Raji (cell line): ENCODE measurements around the gene MOB3A.

Source experiments
- POLR2A ChIP-seq: IDR thresholded peaks from 2 replicates; pipeline ENCODE4 v1.6.1; 2011; ENCODE audit warnings: low read depth, low read length, control low read depth; ENCODE audit not compliant: insufficient read depth

The MOB3A gene

DNA sequence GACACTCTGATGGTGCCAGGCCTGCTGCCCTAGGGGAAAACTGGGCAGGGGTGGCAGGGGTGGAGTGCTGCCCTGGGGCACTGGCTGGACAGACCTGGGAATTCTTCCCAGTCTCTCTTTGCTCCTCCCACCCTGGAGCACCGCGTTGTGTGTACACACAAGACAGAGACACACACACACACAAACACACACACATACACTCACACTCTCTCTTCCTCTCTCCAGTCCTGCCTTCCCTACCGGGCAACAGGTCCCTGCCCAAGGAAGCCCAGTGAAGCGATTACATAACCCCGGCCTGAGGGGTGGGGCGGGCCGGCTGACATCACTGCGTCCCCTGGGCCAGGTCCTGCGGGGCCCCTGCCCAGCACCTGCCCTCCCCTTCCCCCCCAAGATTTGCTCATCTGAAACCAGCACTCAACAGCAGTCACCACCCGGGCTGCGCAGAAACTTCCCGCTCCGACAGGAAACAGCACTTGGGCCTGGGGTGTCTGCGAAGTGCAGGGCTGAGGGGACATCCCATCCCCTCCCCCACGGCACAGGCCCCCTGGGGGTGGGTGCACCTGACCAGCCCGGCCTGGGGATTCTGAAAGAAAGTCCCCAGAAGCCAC, 46.3 kb downstream of the MOB3A start:
- TF ChIP-seq POLR2A, result peak; percentile 57; the same call in 1 of the 2 replicates

DNA sequence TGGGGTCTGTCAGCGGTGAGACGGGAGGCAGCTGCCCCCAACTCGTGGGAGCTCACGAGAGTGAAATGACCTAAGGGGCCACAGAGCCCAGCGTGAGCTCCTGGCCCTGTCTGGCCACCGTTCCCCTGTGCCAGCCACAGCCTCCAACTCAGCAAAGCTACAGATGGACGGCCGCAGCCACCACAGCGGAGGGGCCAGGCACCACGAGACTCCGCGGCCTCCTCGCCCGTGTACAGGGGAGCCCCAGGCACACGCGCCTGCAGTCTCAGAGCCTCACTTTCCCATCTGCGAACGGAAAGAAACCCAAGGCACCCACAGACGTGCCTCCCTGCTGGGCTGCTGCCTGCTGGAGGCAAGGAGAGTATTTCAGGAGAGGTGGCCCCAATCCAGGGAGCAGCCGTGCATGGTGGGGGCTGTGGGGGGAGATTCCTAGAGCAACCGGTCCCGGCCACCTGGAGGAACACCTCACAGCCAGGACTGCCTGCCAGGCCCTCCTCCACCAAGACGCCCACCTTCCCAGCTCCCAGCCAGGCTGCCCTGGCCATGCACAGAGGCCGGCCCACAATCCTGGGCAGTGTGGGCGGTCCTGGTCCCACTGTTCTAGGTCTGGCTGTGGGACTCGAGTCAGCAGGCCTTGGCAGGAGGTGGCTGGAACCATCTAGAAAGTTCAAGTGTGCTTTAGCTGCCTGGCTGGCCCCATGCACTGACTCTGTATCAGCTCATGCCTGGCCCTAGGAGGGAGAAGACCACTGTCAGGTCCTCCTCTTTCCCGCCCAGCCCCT, 47.0 kb downstream of the MOB3A start:
- 0 out of 2 replicates have a peak, but pooled peaks have one; percentile 5 for TF ChIP-seq POLR2A

GRCh38 chr19:2048104-2048958, 47.8 kb downstream of the MOB3A start:
- 0 out of 2 replicates have a peak, but pooled peaks have one; percentile 13 for TF ChIP-seq POLR2A

DNA sequence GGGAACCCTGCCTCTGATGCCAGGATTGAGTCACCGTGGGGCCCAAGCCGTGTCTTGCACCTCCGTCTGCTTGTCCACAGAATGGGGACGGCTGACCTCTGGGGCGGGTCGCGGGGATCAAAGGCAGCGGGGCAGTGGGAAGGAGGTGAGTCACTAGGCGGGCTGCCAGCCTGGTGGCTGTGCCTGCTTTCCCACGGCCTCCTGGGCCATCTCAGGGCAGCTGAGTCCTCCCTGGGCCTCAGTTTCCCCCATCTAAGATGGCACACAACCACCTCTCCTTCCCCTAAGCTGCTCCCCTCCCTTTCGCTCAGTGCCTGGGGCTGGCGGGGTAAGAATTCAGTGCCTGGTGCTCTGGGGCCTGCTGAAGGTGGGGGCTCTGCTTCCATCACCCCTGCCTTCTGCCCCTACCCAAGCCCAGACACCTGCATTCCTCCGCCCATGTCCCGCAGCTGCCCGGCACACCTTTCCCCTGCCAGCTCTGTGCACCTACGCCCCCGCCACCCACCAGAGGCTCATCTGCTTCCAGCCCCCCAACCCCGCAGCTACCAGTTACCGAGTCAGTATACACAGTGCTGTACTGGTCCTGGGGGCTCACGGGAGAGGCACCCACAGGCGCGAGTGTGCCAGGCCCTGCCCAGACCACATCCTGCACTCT, 48.5 kb downstream of the MOB3A start:
- TF ChIP-seq POLR2A, result no peak

- no peak for TF ChIP-seq POLR2A
Measured at GRCh38 chr19:2047076-2047448, 49.1 kb downstream of the MOB3A start.

GRCh38 chr19:2046046-2046907, 49.8 kb downstream of the MOB3A start:
- TF ChIP-seq POLR2A, result no peak

DNA sequence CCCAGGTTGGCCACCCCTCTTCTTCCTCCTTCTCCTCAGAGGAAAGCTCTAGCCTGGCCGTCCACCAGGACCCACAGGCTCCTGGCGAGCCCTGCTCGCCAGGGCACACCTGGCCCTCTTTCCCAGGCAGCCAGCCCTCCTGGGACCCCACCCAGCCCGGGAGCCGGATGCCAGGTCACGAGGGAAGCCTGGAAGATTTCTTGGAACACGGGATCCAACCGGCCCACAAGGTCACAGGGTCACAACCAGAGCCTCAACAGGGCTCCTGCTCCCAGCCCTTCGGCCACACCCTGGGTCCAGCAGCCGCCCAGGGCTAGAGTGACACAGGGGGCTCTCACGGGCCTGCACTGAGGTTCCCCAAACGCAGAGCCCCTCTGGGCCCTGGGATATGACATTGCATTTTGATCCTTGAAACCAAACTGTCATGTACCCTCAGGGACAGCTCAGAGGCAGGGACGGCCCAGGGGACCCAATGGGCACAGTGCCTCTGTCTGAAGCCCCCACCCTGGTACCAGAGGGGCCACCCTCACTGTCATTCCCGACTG, 50.6 kb downstream of the MOB3A start:
- no peak for TF ChIP-seq POLR2A

DNA sequence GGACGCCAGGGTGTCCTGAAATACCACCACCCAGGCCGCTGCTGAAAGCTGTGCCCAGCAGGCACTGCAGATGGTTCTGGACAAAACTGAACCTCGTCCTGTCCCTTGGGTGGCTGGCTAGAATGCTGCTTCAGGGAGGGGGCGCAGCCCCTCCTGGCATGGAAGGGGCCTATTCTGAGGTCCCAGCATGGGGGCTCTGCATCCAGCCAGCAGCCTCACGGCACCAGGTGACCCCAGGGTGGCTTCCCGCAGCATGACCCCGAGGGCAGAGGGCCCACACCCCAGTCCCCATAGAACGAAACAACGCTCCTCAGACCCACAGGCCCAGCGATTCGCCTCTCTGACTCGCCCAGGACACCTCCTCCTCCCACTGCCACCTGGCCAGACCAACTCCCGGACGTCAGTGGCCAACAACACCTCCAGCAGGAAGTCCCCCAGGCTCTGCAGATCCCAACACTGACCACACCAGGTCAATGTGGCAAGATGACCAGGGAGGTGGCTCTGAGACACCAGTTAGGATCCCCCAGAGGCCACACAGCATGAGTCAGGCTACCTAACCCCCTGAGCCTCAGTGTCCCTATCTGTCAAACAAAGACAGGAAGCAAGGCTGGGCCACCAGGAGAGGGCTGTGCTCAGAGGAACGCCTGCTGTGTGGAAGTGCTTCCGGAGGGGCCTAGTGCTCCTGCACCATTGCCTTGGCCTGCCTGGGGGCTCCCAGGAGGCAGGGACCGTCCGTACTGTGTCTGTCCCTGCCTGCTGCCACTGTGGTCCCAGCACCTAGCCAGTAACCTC, 51.2 kb downstream of the MOB3A start:
- TF ChIP-seq POLR2A, result no peak

DNA sequence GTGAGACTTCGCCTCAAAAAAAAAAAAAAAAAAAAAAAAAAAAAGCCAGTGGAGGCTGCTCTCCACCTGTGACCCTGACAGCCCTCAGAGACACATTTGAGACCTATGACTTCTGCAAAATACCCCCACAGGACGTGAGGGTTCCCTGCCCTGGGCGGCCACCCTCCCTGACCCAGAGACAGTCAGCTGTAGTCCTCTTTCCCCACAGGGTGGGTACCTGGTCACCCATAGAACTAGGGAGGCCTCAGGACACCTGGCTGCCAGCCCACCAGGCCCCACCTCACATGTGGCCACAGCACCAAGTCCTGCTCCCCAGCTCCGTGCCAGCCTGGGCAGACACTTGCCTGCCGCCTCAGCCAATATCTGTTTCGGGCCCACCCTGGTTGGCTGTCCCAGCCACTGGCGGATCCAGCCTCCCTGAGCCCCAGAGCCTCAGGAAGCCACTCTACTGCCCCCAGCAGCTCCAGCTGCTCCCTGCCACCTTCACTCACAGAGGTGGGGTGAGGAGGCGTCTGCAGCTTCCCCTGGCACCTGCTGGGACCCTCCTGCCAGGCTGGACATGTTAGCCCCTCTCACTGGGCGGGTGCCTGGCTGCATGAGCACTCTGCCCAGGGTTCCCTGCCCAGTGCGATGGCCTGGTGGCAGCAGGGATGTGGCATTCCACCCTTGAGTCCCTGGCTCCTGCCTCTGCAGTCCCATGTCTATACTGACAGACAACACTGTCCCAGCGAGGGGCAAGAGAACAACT, 52.0 kb downstream of the MOB3A start:
- no peak for TF ChIP-seq POLR2A

DNA sequence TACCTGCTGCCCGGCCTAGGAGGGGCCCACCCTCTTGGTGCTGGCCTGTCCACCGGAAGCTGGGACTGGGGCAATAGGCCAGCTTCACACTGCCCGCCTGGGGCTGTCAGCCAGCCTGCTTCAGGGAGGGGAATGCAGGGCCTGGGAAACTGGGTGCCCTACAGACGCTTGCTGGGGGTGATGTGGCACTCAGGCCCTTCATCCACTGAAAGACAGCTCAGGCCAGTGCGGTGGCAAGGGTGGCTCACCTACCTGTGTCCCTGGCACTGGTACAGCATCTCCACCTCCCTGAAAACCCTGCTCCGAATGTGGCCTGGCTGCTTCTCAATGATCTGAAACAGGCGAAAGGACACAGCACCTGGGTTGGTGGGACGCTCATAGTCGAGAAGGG, 52.9 kb downstream of the MOB3A start:
- no peak for TF ChIP-seq POLR2A

DNA sequence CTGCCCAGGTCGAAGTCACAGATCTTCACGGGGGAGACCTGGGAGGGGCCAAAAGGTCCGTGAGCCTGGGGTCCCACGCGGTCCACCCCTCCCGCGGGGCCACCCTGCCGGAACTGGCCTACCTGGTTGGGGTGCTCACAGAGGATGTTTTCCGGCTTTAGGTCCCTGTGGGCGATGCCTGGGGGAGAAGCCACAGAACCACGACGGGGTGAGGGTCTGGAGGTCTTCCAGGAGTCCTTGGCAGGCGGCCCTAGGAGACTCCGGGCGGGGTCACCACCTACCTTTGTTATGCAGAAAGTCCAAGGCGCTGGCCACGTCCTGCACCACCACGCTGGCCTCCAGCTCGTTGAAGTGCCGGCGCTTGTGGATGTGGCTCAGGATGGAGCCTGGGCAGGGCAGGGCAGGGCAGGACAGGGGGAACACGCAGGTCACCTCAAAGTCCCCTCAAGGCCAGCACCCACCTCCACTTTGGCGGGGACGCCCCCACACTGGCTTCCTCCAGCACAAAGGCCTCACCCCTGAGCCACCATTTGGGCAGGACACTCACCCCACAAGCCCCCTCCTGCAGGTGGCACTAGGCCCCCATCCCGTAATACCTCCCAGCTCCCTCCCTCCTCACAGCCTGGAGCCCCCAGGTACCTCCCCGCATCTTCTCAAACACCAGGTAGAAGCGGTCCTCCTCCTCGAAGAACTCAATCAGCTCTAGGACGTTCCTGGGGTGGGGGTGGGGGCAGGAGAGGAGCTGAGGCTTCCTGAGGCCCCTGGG, 53.5 kb downstream of the MOB3A start:
- no peak; the same call in 1 of the 2 replicates for TF ChIP-seq POLR2A

- 0 out of 2 replicates have a peak, but pooled peaks have one; percentile 19 for TF ChIP-seq POLR2A
Measured at GRCh38 chr19:2041683-2042484, 54.2 kb downstream of the MOB3A start.

GRCh38 chr19:2041433-2041682, 54.8 kb downstream of the MOB3A start:
- no peak for TF ChIP-seq POLR2A
